OCI-LY7 (cell line): Measurements from ENCODE around the gene PRKG1.

Source experiments
- EZH2phosphoT487 ChIP-seq: fragments of 200-600 bp; sonication (generic); IDR thresholded peaks from 2 replicates; pipeline ENCODE4 v1.6.1; 2018; ENCODE audit warnings: low read depth, borderline replicate concordance, mild to moderate bottlenecking, mixed run types, antibody characterized with exemption, low read length, moderate library complexity, mixed read lengths
- TF ChIP-seq, protein P1 (sequence below): fragments of 200-600 bp; sonication (generic); conservative IDR thresholded peaks from 2 replicates; pipeline ENCODE4 v1.5.1; 2014; ENCODE audit warnings: mild to moderate bottlenecking, antibody characterized with exemption, low read length, moderate library complexity, mixed read lengths

DNA sequence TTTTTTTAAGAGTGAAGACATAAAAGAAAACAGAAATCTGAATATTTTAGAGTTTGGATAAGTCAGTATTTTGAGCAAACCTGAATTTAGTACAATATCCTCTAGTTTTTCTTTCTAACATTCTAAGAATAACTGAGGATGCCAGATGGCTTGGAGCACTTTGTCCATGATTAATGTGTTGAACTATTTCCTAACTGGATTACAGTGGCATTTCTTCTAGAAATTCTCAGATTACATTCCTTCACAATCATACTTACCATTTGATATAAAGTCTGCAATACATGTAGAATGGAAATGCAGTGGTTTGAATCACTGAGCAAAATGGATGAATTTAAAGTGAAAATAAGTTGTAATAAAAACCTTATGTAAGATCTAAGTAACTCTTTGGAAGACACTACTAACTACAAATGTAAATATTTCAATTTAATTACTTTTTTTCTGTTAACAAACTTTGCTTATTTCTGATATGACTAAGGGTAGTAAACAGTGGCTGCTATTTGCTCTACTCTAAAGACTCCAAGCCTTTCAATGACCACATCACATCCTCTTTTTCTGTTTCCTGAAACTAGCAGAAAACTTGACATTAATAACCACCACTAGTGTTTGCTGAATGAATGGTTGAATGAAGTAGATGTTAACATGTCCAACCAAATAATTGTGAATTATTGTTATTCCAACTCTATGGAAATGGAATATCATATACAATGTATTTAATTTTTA is 102.8 kb downstream of the PRKG1 start:
- TF ChIP-seq, protein P1, sequence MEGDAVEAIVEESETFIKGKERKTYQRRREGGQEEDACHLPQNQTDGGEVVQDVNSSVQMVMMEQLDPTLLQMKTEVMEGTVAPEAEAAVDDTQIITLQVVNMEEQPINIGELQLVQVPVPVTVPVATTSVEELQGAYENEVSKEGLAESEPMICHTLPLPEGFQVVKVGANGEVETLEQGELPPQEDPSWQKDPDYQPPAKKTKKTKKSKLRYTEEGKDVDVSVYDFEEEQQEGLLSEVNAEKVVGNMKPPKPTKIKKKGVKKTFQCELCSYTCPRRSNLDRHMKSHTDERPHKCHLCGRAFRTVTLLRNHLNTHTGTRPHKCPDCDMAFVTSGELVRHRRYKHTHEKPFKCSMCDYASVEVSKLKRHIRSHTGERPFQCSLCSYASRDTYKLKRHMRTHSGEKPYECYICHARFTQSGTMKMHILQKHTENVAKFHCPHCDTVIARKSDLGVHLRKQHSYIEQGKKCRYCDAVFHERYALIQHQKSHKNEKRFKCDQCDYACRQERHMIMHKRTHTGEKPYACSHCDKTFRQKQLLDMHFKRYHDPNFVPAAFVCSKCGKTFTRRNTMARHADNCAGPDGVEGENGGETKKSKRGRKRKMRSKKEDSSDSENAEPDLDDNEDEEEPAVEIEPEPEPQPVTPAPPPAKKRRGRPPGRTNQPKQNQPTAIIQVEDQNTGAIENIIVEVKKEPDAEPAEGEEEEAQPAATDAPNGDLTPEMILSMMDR: no peak
- TF ChIP-seq EZH2phosphoT487: no peak
